Fibroblast of villous mesenchyme (primary cell): Measurements from ENCODE around the gene TBC1D21. TPM values are rescaled to one million over a fixed set of nuclear protein-coding genes. Genes with fewer than 3 reads are reported as not detected.

Source experiments
- DNase-seq: peaks from one replicate; pipeline ENCODE4 v3.0.0-alpha.2; 2010; ENCODE audit warnings: low read depth
- H3K4me3 ChIP-seq: 2 replicates; pipeline ENCODE4 v1.5.1; 2011; ENCODE audit warnings: low read depth, mild to moderate bottlenecking, low read length
- CTCF ChIP-seq: IDR thresholded peaks from 2 replicates; pipeline ENCODE4 v1.5.1; 2012; ENCODE audit warnings: low read depth, mild to moderate bottlenecking, low read length; ENCODE audit not compliant: insufficient read depth
- total RNA-seq: library from RNA; depleted of rRNA; stranded (reverse); fragments of >200 nt; gene quantifications from 2 replicates; pipeline ENCODE4 v1.2.3, GENCODE V29; 2012

The TBC1D21 gene
- total RNA-seq, 1 donor: not detected

GRCh38 chr15:73839699-73840377 is 33.5 kb upstream of the TBC1D21 start:
- no peak overlapping the region for H3K4me3 ChIP-seq
- TF ChIP-seq CTCF: no peak
- no peak for DNase-seq

- DNase-seq: no peak
- H3K4me3 ChIP-seq: no peak overlapping the region
- TF ChIP-seq CTCF: no peak
Measured at GRCh38 chr15:73840771-73841170, 32.6 kb upstream of the TBC1D21 start.

- H3K4me3 ChIP-seq: no peak overlapping the region
- DNase-seq: no peak
- no peak for TF ChIP-seq CTCF
Measured at GRCh38 chr15:73841756-73842725, 31.3 kb upstream of the TBC1D21 start.

- H3K4me3 ChIP-seq: no peak overlapping the region
- no peak for TF ChIP-seq CTCF
- no peak for DNase-seq
Measured at GRCh38 chr15:73843787-73844186, 29.6 kb upstream of the TBC1D21 start.

- TF ChIP-seq CTCF: no peak
- peak; percentile 13 for DNase-seq
- H3K4me3 ChIP-seq: no peak overlapping the region
Measured at GRCh38 chr15:73844356-73844755, 29.0 kb upstream of the TBC1D21 start.

GRCh38 chr15:73845507-73845906 is 27.9 kb upstream of the TBC1D21 start:
- no peak for DNase-seq

More at GRCh38 chr15:73845507-73845906, 27.9 kb upstream of the TBC1D21 start:
- no peak overlapping the region for H3K4me3 ChIP-seq
- TF ChIP-seq CTCF: no peak
